Endodermal cell (in vitro differentiated cells): ENCODE results near the gene VGF. TPM values are rescaled to one million over a fixed set of nuclear protein-coding genes. Genes with fewer than 3 reads are reported as not detected.
"Not testable (repeated sequence)": the region's sequence is repeated elsewhere in the genome, so short reads cannot be mapped to it uniquely, and the experiment has no call there.

Experiments
- DNase-seq: peaks from one replicate; pipeline ENCODE4 v3.0.0-alpha.2; 2017
- H3K27ac ChIP-seq: 2 replicates; pipeline ENCODE4 v1.5.1; 2013; ENCODE audit warnings: mild to moderate bottlenecking, low read depth, low read length, moderate library complexity
- H3K27me3 ChIP-seq: 2 replicates; pipeline ENCODE4 v1.6.1; 2013; ENCODE audit warnings: mild to moderate bottlenecking, low read length, moderate library complexity; ENCODE audit not compliant: insufficient read depth, control insufficient read depth, poor library complexity, severe bottlenecking
- H3K36me3 ChIP-seq: 2 replicates; pipeline ENCODE4 v1.7.0; 2013; ENCODE audit warnings: mild to moderate bottlenecking, low read length, moderate library complexity; ENCODE audit not compliant: control insufficient read depth, insufficient read depth
- H3K4me1 ChIP-seq: one replicate; pipeline ENCODE4 v1.7.0; 2013; ENCODE audit warnings: low read length; ENCODE audit not compliant: control insufficient read depth, insufficient read depth
- H3K4me3 ChIP-seq: 2 replicates; pipeline ENCODE4 v1.5.1; 2013; ENCODE audit warnings: mild to moderate bottlenecking, low read length, moderate library complexity
- H3K9ac ChIP-seq: 2 replicates; pipeline ENCODE4 v1.6.1; 2013; ENCODE audit warnings: mild to moderate bottlenecking, low read length, moderate library complexity; ENCODE audit not compliant: poor library complexity, severe bottlenecking; ENCODE audit errors: extremely low read depth
- H3K9me3 ChIP-seq: 2 replicates; pipeline ENCODE4 v1.6.1; 2013; ENCODE audit warnings: mild to moderate bottlenecking, low read length, moderate library complexity; ENCODE audit not compliant: control insufficient read depth
- H3K27ac Mint-ChIP-seq: 2 replicates; pipeline ENCODE4 v1.8.0; 2020; ENCODE audit warnings: mixed read lengths
- H3K27me3 Mint-ChIP-seq: 2 replicates; pipeline ENCODE4 v1.8.0; 2021; ENCODE audit warnings: mild to moderate bottlenecking, mixed read lengths; ENCODE audit not compliant: insufficient read depth
- H3K36me3 Mint-ChIP-seq: 2 replicates; pipeline ENCODE4 v1.8.0; 2020; ENCODE audit warnings: low read depth, mixed read lengths
- H3K4me1 Mint-ChIP-seq: 2 replicates; pipeline ENCODE4 v1.8.0; 2020; ENCODE audit warnings: mixed read lengths
- H3K4me3 Mint-ChIP-seq: 2 replicates; pipeline ENCODE4 v1.8.0; 2020; ENCODE audit warnings: mild to moderate bottlenecking, moderate library complexity, mixed read lengths
- H3K9me3 Mint-ChIP-seq: 2 replicates; pipeline ENCODE4 v1.8.0; 2020; ENCODE audit warnings: mild to moderate bottlenecking, mixed read lengths
- WGBS, 2 experiments: methylation state at CpG; one replicate each; pipeline versions ENCODE4 v1.1.5 to v1.1.7; 2013; ENCODE audit warnings: missing lambda C conversion rate in 2 of 2, mixed read lengths in 1 of 2; ENCODE audit not compliant: insufficient coverage in 1 of 2, insufficient read length in 1 of 2; 5-methylcytosine and 5-hydroxymethylcytosine counted together
- total RNA-seq, 2 donors: library from RNA; stranded (reverse); fragmentation: NEBNext Ultra II Directional in 1 of 2; extraction: Animal tissue kit (Norgen Biotek cat#: 25700) in 1 of 2; gene quantifications; 2 replicates in 1 of 2; 3 replicates in 1 of 2; pipeline ENCODE4 v1.2.1, GENCODE V29; 2021
- TF ChIP-seq, protein P1 (sequence below): fragments of 200-600 bp; sonication (generic); conservative IDR thresholded peaks from 2 replicates; pipeline ENCODE4 v1.5.0; 2021; ENCODE audit warnings: antibody characterized with exemption, mild to moderate bottlenecking

The VGF gene
- total RNA-seq, 2 donors from 2014 or later, result 2.8 TPM; not detected in 1

DNA sequence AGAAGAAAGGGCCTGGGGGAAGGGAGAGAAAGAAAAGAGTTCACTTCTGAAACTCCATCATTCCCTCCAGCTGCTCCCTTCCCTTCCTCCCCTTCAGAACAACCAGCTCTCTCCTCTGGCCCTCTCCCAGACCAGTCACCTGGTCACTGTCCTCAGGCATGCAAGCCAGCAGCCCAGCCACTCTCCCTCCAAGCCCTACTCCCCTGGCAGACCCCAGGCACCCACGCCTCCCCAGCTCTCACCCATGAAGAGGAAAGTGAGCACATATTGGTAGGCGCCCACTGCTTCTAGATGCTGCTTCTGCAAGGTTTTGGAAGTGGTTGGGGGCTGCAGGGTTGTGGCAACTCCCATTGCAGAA lies 35.1 kb upstream of the VGF start:
- no peak for DNase-seq
- H3K4me1 ChIP-seq, result peaks cover 5% of the 10 kb centered on the region
- Mint-ChIP-seq H3K36me3 (no peaks in the 10 kb centered on the region), H3K27ac (no peak overlapping the region), H3K27me3 (peaks cover 37% of the 10 kb centered on the region), H3K4me1 (peaks cover 7% of the 10 kb centered on the region), H3K9me3 (no peaks in the 10 kb centered on the region), H3K4me3 (peak overlapping the region; percentile 46)
- 80% methylated on average over 2 of the region's 2 CpGs; no CpG with 5 or more reads in 1 of the 2 experiments for WGBS, 2 experiments
- H3K9me3 ChIP-seq, result no peaks in the 10 kb centered on the region
- no peak overlapping the region for H3K27ac ChIP-seq
- no peak overlapping the region for H3K4me3 ChIP-seq
- H3K36me3 ChIP-seq, result no peaks in the 10 kb centered on the region
- no peak overlapping the region for H3K9ac ChIP-seq
- H3K27me3 ChIP-seq, result no peaks in the 10 kb centered on the region
- TF ChIP-seq, protein P1, sequence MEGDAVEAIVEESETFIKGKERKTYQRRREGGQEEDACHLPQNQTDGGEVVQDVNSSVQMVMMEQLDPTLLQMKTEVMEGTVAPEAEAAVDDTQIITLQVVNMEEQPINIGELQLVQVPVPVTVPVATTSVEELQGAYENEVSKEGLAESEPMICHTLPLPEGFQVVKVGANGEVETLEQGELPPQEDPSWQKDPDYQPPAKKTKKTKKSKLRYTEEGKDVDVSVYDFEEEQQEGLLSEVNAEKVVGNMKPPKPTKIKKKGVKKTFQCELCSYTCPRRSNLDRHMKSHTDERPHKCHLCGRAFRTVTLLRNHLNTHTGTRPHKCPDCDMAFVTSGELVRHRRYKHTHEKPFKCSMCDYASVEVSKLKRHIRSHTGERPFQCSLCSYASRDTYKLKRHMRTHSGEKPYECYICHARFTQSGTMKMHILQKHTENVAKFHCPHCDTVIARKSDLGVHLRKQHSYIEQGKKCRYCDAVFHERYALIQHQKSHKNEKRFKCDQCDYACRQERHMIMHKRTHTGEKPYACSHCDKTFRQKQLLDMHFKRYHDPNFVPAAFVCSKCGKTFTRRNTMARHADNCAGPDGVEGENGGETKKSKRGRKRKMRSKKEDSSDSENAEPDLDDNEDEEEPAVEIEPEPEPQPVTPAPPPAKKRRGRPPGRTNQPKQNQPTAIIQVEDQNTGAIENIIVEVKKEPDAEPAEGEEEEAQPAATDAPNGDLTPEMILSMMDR, result no peak

DNA sequence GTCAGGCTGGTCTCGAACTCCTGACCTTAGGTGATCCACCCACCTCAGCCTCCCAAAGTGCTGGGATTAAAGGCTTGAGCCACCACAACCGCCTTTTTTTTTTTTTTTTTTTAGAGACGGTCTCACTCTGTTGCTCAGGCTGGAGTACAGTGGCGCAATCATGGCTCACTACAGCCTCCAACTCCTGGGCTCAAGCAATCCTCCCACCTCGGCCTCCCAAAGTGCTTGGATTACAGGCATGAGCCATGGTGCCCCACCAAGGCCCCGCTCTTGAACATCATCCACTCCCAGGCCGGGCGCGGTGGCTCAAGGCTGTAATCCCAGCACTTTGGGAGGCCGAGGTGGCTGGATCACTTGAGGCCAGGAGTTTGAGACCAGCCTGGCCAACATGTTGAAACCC lies 34.2 kb upstream of the VGF start:
- not testable (repeated sequence) for DNase-seq, H3K4me1 ChIP-seq, H3K4me3 ChIP-seq, H3K27me3 ChIP-seq, H3K9me3 Mint-ChIP-seq, H3K27ac ChIP-seq, H3K9me3 ChIP-seq, H3K4me3 Mint-ChIP-seq, H3K9ac ChIP-seq, H3K36me3 Mint-ChIP-seq, H3K36me3 ChIP-seq, H3K4me1 Mint-ChIP-seq, H3K27ac Mint-ChIP-seq
- WGBS, 2 experiments, result 93% methylated on average over 5 to 10 of the region's 10 CpGs
- peaks cover 39% of the 10 kb centered on the region for H3K27me3 Mint-ChIP-seq

DNA sequence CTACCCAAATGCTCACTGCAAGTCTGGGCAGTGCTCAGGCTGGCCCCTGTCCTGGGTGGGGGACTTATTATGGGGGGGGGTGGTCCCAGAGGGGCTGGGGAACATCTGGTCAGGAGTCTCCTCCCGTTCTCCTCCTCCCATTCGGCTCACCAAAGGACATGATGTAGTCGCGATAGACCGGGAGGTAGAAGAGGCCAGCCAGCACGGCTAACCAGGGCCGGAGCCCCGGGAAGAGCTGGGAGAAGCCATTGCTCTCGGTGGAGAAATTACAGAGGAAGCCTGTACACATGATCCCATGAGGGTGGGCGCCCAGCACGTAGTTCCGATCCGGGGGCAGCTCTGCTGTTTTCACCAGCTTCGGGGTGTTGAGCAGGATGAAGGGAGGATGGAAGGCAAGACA lies 33.1 kb upstream of the VGF start:
- H3K4me3 Mint-ChIP-seq, result no peak overlapping the region
- TF ChIP-seq, protein P1, result no peak
- H3K27ac ChIP-seq, result no peak overlapping the region
- peaks cover 34% of the 10 kb centered on the region for H3K27me3 Mint-ChIP-seq
- H3K4me3 ChIP-seq, result no peak overlapping the region
- H3K36me3 ChIP-seq, result no peaks in the 10 kb centered on the region
- H3K4me1 ChIP-seq, result peaks cover 5% of the 10 kb centered on the region
- H3K9ac ChIP-seq, result no peak overlapping the region
- WGBS, 2 experiments, result 92 to 94% methylated on average over 7 to 14 of the region's 14 CpGs
- no peak overlapping the region for H3K27ac Mint-ChIP-seq
- peaks cover 7% of the 10 kb centered on the region for H3K4me1 Mint-ChIP-seq
- no peaks in the 10 kb centered on the region for H3K36me3 Mint-ChIP-seq
- no peaks in the 10 kb centered on the region for H3K27me3 ChIP-seq
- no peaks in the 10 kb centered on the region for H3K9me3 Mint-ChIP-seq
- no peaks in the 10 kb centered on the region for H3K9me3 ChIP-seq
- no peak for DNase-seq

DNA sequence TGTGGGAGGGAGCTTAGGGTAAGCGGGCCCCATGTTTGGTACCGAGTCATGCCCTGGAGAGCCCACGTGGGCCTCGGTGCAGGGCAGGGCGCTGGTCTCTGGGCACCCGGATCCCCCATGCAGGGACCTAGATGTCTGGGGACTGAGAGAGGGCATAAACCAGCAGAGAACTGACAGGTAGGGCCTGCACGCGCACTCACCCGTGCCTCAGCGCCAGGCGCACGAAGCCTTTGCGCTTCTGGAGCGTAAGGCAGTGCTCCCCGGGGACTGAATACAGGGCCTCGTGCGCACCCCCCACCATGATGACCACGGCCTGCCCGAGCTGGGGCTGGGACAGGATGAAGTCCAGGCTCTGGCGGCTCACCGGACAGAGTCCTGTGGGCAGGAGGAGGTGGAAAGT lies 32.6 kb upstream of the VGF start:
- no peak overlapping the region for H3K4me3 ChIP-seq
- H3K36me3 ChIP-seq, result no peaks in the 10 kb centered on the region
- 93 to 95% methylated on average over 14 to 21 of the region's 21 CpGs for WGBS, 2 experiments
- Mint-ChIP-seq H3K27ac (no peak overlapping the region), H3K27me3 (peaks cover 30% of the 10 kb centered on the region), H3K9me3 (no peaks in the 10 kb centered on the region), H3K36me3 (no peaks in the 10 kb centered on the region), H3K4me1 (peaks cover 7% of the 10 kb centered on the region), H3K4me3 (no peak overlapping the region)
- H3K4me1 ChIP-seq, result peaks cover 5% of the 10 kb centered on the region
- H3K9me3 ChIP-seq, result no peaks in the 10 kb centered on the region
- no peak overlapping the region for H3K9ac ChIP-seq
- TF ChIP-seq, protein P1, result no peak
- H3K27me3 ChIP-seq, result no peaks in the 10 kb centered on the region
- no peak overlapping the region for H3K27ac ChIP-seq
- DNase-seq, result no peak
